HG03097 (cell line): ENCODE data around the gene TPM3.
A peak's percentile ranks its signal among the peaks of the same experiment; 100 is the strongest.
"Not testable (repeated sequence)": the region's sequence is repeated elsewhere in the genome, so short reads cannot be mapped to it uniquely, and the experiment has no call there.

Experiments used
- ATAC-seq: cut with Tn5 transposase; IDR thresholded peaks from one replicate; pipeline ENCODE4 v1.9.1; 2021; ENCODE audit not compliant: unreplicated experiment, low FRiP score

The TPM3 gene

DNA sequence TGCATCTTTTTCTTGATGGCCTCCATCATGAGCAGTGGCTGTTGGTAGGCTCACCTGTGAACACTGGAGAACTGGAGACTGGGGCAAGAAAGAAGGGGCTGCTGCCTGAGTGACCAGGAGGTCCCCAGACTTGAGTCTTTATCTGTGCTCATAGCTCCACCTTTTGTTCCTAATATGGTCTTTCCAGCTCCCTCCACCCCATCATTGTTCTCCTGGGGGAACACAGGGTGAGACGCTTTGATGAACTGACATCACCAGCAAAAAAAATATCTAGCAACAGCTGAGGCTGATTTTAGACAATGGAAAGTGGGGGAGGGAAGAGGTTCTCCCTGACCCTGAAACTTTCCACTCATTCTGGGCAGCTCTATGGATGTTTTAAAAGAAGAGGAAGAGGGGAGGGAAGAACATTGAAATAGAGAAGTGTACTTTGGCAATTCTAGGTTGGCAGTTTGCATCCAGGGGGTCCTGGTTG, at the start of gene TPM3:
Gene TPM3 (minus strand): TSS at position 111 of the 472 bp plus-strand sequence. CDS start 82 bp downstream, at position 29.
- no peak for ATAC-seq

- ATAC-seq = no peak
These were observed 48.5 kb upstream of the TPM3 start for GRCh38 chr1:154240294-154240833.

DNA sequence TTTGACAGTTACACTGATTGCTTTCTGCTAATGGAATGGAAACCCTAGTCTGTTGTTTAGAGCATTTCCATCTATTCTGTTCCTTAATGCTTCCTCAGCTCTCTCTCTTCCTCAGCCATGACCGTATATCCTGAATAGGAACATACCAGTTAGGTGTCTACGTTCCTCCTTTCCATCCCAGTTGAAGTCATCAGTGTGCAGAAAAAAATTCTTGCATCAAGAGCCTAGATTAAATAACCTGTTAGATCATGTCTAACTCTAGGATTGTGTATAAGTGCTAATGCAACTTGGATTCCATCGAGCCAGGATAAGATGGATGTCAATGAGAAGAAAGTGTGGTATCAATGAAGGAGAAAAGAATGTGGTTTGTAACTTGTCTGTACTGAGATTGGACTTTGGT, 47.6 kb upstream of the TPM3 start:
- ATAC-seq = no peak

DNA sequence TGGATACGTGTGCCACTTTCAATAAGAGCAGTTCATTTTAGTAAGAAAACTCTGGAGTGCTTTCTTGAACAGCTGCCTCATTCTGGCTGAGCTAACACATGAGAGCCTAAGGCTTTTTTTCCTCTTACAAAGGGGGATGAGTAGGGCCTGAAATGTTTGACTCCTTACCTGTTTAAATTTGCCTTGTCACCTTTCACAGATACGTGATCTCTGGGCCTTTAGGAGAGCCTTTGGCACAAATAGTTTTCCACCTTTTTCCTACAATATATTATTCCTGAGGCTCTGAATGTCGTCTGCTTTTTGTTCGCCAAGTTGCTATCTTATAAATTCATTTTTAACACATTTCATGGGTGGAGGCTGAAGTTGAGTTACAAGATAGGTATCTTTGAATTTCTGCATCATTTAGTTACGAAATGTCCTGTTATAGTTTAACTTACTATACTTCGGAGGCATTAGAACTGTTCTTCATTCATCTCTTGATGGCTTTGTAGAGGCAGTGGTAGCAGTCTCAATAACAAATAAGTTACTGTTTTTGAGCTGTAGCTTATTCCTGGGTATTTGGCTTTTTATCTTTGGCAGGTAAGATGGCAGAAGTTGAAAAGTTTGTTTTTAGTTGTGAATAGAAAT, 46.1 kb upstream of the TPM3 start:
- ATAC-seq = no peak

DNA sequence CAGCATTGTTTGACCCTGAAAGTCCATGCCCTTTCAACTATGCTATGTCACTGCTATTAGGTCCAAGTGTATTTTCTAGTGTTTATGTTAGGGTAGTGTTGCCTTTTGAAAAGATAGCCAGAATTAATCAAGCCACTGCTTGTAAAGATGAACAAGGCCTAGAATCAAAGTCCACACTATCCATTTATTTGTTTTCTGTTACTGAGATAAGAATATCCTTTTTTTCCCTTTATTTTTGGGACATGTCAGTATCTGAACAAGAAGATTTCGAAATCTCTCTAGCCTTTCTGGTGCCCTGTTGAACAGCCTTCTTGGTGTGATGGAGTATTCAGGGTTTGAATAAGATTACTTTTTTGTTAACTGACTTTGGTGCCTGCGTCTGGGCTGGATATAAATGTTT, 45.5 kb upstream of the TPM3 start:
- no peak for ATAC-seq

GRCh38 chr1:154236855-154237254, 45.0 kb upstream of the TPM3 start:
- no peak for ATAC-seq

- not testable (repeated sequence) for ATAC-seq
These were observed 41.2 kb upstream of the TPM3 start for GRCh38 chr1:154233127-154233526.

DNA sequence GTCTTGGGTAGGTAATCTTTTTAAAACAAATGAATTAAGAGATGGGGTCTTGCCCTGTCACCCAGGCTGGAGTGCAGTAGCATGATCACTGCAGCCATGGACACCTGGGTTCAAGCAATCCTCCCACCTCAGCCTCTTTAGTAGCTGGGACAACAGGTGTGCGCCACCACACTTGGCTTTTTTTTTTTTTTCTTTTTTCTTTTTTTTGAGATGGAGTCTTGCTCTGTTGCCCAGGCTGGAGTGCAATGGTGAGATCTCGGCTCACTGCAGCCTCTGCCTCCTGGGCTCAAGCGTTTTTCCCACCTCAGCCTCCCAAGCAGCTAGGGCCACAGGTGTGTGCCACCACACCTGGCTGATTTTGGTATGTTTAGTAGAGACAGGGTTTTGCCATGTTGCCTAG, 39.2 kb upstream of the TPM3 start:
- not testable (repeated sequence) for ATAC-seq

DNA sequence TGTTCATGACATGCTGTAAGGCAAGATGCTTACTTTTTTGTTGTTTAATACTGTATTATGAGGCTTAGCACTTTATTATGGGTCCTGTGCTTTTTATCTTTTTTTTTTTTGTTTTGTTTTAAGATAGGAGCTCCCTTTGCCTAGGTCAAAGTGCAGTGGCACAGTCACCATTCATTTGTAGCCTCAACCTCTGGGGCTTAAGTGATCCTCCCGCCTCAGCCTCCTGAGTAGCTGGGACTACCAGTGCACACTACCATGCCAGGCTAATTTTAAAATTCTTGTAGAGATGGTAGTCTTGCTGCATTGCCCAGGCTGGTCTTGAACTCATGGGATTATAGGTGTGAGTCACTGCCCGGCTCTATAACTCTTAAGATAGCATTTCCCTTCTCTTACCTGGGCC, 33.5 kb upstream of the TPM3 start:
- no peak for ATAC-seq

DNA sequence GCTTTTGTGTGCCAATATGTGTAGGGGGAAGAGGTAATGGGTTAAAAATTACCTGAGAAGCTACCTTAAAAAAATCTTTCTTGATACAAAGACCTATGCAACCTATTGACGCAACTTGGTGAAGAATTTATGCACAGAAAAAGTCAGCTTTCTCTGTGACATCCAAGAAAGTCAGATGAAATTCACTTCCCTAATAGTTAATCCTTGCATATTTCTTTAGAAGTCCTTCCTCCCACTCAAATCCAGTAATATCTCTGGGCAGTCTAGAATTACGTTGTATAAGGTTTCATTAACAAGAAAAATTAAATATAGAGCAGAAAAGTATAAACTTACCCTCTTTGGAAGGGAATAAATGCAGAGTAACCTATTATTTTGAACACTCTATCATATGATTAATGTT, 31.7 kb upstream of the TPM3 start:
- ATAC-seq = no peak

- ATAC-seq = no peak
These were observed 31.0 kb upstream of the TPM3 start for GRCh38 chr1:154222918-154223317.

- ATAC-seq = no peak
These were observed 30.6 kb upstream of the TPM3 start for GRCh38 chr1:154222518-154222917.

GRCh38 chr1:154221278-154222001, 29.5 kb upstream of the TPM3 start:
- peak; percentile 12 for ATAC-seq

DNA sequence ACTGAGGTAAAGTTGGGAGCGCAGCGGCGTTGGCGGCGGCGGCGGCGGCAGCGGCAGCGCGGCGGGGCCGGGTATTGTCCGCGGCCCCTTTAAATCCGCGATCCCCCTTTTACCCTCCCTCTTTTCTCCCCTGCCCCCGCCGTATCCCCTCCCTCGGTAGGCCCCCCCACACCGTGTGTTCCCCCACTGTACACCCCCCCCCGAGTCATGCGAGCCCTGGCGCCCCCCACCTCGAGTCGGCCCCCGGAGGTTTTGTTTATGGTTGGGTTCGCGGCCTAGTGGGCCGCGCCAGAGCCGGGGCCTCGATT, 29.0 kb upstream of the TPM3 start:
- no peak for ATAC-seq

DNA sequence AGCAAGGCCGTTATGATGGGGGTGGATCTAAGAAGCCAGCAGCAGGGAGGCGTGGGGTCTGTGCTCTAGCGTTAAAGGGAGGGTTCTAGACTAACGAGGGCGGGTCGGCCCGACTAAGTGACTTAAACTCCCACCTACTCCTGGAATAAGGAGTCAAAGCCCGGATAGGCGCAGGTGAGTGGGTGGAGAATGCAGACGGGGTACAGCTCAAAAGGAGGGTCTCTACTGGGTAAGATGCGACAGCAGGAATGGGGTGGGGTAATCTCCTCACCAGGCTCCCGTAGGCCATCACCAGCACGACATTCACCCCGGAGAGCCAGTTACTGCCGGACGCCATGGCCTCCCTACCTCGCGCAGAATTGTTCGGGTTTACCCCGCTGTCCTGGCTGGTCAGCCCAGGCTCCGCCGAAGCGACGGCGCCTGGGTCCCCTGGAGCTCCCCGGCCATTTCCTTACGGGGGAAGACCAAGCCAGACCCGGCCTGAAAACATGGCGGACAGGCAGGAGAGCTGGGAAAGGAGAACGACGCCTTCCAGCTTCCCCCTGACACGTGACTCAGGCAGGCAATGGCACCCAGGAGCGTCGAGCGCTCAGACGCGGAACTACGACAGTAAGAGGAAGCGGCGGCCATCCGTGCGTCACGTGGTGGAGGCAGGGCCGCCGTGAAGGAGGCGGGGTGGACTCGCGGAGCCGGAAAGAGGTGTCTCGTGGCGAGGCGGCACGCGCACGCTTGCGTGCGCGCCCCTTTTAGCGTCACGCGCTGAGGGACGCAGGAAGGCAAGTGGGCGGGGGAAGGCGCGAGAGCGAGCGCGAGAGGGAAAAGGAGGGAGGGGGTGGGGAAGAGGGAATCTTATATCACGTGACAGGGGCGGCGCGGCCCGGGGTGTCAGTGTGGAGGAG, 28.4 kb upstream of the TPM3 start, which contains the start of gene UBAP2L:
Gene UBAP2L (plus strand): TSS at position 885 of the 899 bp plus-strand sequence. CDS start 4,169 bp downstream, outside the sequence.
- ATAC-seq = peak; percentile 88

DNA sequence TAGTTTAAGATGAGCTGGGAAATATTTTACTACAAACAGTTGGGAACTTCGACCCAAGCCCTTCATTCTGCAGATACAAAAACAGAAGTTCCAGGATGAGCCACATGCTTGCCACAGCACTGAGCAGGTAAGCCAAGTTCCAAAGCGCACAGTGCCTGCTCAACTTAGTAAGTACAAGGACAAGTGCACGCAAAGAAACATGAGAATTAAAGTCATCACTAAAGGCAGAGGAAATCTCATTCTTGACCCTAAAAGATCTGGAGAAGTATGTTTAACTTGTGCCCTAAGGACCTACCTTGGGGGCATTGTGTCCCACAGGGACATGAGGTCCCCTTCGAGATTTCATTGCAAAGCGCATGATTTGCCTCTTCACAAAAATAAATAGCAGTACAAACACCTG, 27.6 kb upstream of the TPM3 start:
- ATAC-seq = no peak

DNA sequence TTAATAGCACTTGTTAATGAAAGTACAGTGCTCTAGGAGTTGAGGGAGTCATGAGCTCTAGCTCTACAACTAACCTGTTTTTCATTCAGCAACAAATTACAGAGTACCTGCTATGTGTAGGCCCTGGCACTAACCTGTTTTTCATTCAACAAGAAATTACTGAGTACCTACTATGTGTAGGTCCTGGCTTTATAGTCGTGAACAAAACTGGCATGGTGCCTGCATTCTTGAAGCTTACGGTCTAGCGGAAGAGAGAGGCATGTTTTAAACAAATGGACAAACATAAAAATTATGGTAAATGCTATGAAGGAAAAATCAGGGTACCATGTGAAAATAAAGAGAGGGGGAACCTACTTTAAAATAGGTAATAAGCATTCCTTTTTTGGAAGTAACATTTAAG, 26.6 kb upstream of the TPM3 start:
- no peak for ATAC-seq

GRCh38 chr1:154213274-154213673, 21.4 kb upstream of the TPM3 start:
- ATAC-seq = no peak

- ATAC-seq = no peak
These were observed 20.2 kb upstream of the TPM3 start for GRCh38 chr1:154212083-154212482.

- no peak for ATAC-seq
These were observed 16.9 kb upstream of the TPM3 start for GRCh38 chr1:154208677-154209388.
